ENCODE results near the gene NXN. TPM values are rescaled to one million over a fixed set of nuclear protein-coding genes. Genes with fewer than 3 reads are reported as not detected.

NXN gene
- total RNA-seq, 1 experiment from 2014 or later = 126 TPM

GRCh38 chr17:945672-946071, 33.9 kb downstream of the NXN start:
- Histone ChIP-seq H3K27me3 (ENCODE audit: control insufficient read depth, insufficient read depth, low read length) (no peaks in the 10 kb centered on the region), H3K27ac (ENCODE audit: low read length) (peak overlapping the region; percentile 84), H3K36me3 (ENCODE audit: control insufficient read depth, insufficient read depth, low read length) (no peaks in the 10 kb centered on the region), H3K4me1 (ENCODE audit: control insufficient read depth, insufficient read depth, low read length) (peaks cover 40% of the 10 kb centered on the region), H3K4me3 (ENCODE audit: low read depth in 2 of 2, low read length in 2 of 2) (no peak overlapping the region), H3K9me3 (ENCODE audit: control insufficient read depth, insufficient read depth, low read depth, low read length) (no peaks in the 10 kb centered on the region)
- in situ Hi-C loops (cut with HindIII; ENCODE audit: low pct_unique_long_range_greater_than_20kb, low sequenced_read_pairs) = no loop called here
- BruUV-seq (replicated peaks) = no TSS peak
- DNase-seq (ENCODE audit: low read depth, low spot score) (no peak), ATAC-seq (0 out of 2 replicates have a peak, but pooled peaks have one; percentile 32)
- POLR2A ChIA-PET = no interaction called here
- CTCF ChIA-PET = no interaction called here
- intact Hi-C loops (cut with micrococcal nuclease; ENCODE audit: unreplicated experiment) = no loop called here
- TF ChIP-seq REST (IDR thresholded peaks at IDR 0.05; ENCODE audit: insufficient read depth in 1 of 2, low read depth in 2 of 2, low read length in 1 of 2) = no peak
- no peak for TF ChIP-seq POLR2AphosphoS5 (IDR thresholded peaks at IDR 0.05; ENCODE audit: low read depth, low read length)
- no peak for TF ChIP-seq SIN3A (IDR thresholded peaks at IDR 0.05; ENCODE audit: borderline replicate concordance, insufficient read depth, low read depth, low read length)
- no peak for TF ChIP-seq TCF7L2 (IDR thresholded peaks at IDR 0.05; ENCODE audit: low read depth, low read length)
- TF ChIP-seq CTCF (IDR thresholded peaks at IDR 0.05) = no peak

DNA sequence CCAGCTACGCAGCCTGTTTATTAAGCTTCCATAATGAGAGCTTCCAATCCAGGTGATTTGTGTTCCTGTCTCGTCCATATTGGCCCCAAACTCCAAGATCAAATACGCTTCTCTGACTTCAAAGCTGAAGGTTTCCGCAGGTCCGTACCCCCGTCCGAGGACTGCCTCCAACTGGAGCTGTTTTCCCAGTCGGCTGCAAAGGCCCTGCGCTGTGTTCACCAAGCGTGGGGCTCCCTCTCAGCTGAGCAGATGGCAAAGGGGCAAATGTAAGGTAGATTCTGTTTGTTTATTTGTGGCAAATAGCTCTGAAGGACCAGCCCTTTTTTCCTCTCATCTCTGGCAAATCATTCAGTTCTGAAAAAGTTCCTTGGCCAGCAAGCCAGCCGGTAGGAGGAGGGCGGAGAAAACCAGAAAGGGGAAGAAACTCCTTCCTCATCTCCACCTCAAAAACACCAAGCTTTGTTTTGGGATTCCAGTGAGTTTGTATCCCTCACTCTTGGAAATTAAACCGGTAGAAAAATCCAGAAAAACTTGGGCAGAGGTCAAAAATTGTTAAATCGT, 35.2 kb downstream of the NXN start:
- no peak for ATAC-seq
- Histone ChIP-seq H3K27me3 (ENCODE audit: control insufficient read depth, insufficient read depth, low read length) (no peaks in the 10 kb centered on the region), H3K36me3 (ENCODE audit: control insufficient read depth, insufficient read depth, low read length) (no peaks in the 10 kb centered on the region), H3K4me3 (ENCODE audit: low read depth in 2 of 2, low read length in 2 of 2) (no peak overlapping the region), H3K27ac (ENCODE audit: low read length) (peak overlapping the region; percentile 88), H3K9me3 (ENCODE audit: control insufficient read depth, insufficient read depth, low read depth, low read length) (no peaks in the 10 kb centered on the region), H3K4me1 (ENCODE audit: control insufficient read depth, insufficient read depth, low read length) (peaks cover 34% of the 10 kb centered on the region)
- intact Hi-C loops (cut with micrococcal nuclease; ENCODE audit: unreplicated experiment) = no loop called here
- TSS peak; percentile 79 for BruUV-seq (replicated peaks)
- POLR2A ChIA-PET = no interaction called here
- in situ Hi-C loops (cut with HindIII; ENCODE audit: low pct_unique_long_range_greater_than_20kb, low sequenced_read_pairs) = no loop called here
- no peak for DNase-seq (ENCODE audit: low read depth, low spot score)
- TF ChIP-seq TCF7L2 (IDR thresholded peaks at IDR 0.05; ENCODE audit: low read depth, low read length) (0 out of 2 replicates have a peak, but pooled peaks have one; percentile 30), POLR2AphosphoS5 (IDR thresholded peaks at IDR 0.05; ENCODE audit: low read depth, low read length) (no peak)
- CTCF ChIA-PET = no interaction called here

GRCh38 chr17:935485-935884, 44.1 kb downstream of the NXN start:
- peaks cover 78% of the 10 kb centered on the region for H3K4me1 ChIP-seq (ENCODE audit: control insufficient read depth, insufficient read depth, low read length)
- peak; percentile 39 for ATAC-seq
- no peaks in the 10 kb centered on the region for H3K36me3 ChIP-seq (ENCODE audit: control insufficient read depth, insufficient read depth, low read length)
- no peaks in the 10 kb centered on the region for H3K9me3 ChIP-seq (ENCODE audit: control insufficient read depth, insufficient read depth, low read depth, low read length)
- BruUV-seq (replicated peaks) = no TSS peak
- H3K27me3 ChIP-seq (ENCODE audit: control insufficient read depth, insufficient read depth, low read length) = no peaks in the 10 kb centered on the region
- H3K4me3 ChIP-seq (ENCODE audit: low read depth in 2 of 2, low read length in 2 of 2) = no peak overlapping the region
- TF ChIP-seq POLR2AphosphoS5 (IDR thresholded peaks at IDR 0.05; ENCODE audit: low read depth, low read length) (no peak), REST (IDR thresholded peaks at IDR 0.05; ENCODE audit: insufficient read depth in 1 of 2, low read depth in 2 of 2, low read length in 1 of 2) (no peak), CTCF (IDR thresholded peaks at IDR 0.05) (no peak), SIN3A (IDR thresholded peaks at IDR 0.05; ENCODE audit: borderline replicate concordance, insufficient read depth, low read depth, low read length) (no peak), TCF7L2 (IDR thresholded peaks at IDR 0.05; ENCODE audit: low read depth, low read length) (no peak)
- in situ Hi-C loops (cut with HindIII; ENCODE audit: low pct_unique_long_range_greater_than_20kb, low sequenced_read_pairs) = no loop called here
- DNase-seq (ENCODE audit: low read depth, low spot score) = no peak
- ChIA-PET CTCF (no interaction called here), POLR2A (no interaction called here)
- intact Hi-C loops (cut with micrococcal nuclease; ENCODE audit: unreplicated experiment) = no loop called here
- H3K27ac ChIP-seq (ENCODE audit: low read length) = peak overlapping the region; percentile 91

Data from Panc1 (cell line).